ENCODE measurements around the gene FAM20C.

Gene FAM20C

DNA sequence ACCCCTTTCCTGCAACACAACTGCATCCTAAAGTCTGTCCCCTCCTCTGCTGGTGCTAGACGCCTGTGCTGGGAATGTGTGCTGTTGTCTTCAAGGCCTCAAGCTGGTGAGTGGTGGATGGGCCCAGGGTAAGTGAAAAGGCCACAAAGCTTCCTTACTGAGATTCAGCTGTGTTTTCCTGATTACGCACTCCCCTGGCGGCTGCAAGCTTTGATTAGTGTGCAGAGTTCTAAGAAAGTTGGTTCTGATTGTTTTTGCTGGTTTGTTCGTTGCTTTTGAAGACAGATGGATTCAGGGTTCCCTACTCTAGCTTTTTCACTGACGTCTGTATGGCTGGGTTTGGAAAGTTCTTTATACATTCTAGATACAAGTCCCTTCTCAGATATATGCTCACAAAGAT lies 85.7 kb downstream of the FAM20C start:
- DNase-seq = no peak

- DNase-seq = no peak
Measured at GRCh38 chr7:279821-280220, 87.5 kb downstream of the FAM20C start.

GRCh38 chr7:280461-280860 lies 88.1 kb downstream of the FAM20C start:
- DNase-seq = no peak

DNA sequence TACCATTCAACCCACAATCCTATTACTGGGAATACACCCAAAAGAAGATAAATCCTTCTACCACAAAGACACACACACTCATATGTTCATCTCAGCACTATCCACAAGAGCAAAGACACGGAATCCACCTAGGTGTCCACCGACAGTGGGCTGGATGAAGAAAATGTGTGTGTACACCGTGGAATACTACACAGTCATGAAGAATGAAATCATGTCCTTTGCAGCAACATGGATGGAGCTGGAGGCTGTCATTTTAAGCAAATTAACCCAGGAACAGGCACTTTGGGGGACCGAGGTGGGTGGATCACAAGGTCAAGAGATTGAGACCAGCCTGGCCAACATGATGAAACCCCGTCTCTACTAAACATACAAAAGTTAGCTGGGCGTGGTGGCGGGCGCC lies 89.3 kb downstream of the FAM20C start:
- no peak for DNase-seq

GRCh38 chr7:282621-283020 lies 90.2 kb downstream of the FAM20C start:
- no peak for DNase-seq

GRCh38 chr7:284762-285722 lies 92.7 kb downstream of the FAM20C start:
- no peak for DNase-seq

- DNase-seq = no peak
Measured at GRCh38 chr7:285731-286130, 93.4 kb downstream of the FAM20C start.

GRCh38 chr7:286266-286665 lies 93.9 kb downstream of the FAM20C start:
- DNase-seq = no peak

GRCh38 chr7:288671-289101 lies 96.3 kb downstream of the FAM20C start:
- no peak for DNase-seq

DNA sequence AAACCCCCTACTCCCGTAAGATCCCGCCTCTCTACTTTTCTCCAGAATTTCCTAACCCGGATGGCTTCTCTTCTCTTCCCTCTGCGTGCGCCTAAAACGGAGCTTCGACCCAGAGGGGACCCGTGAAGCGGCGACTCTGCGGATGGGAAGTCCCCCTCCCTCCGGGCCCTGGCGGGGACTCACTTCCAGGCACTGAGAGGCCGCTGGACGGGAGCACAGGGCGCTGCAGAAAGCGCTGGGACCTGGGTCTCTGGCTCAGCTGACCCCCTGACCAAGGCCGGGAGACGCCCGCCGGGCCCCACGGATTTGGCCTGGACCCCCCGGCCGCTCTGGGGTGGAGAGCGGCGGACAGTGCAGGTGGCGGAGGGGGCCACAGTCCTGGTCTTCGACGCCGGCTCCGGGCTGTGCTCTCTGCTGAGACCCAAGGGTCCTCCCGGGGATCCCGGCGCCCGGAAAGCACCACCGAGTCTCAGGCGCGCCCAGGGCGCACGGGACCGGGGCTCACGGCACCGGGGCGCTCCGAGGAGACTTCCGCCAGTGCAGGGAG lies 96.9 kb downstream of the FAM20C start:
- no peak for DNase-seq

- DNase-seq = no peak
Measured at GRCh38 chr7:289756-290553, 97.6 kb downstream of the FAM20C start, which contains the start of gene FOXL3. Gene FOXL3, plus strand, starts transcription at chr7:290170. Its CDS starts 0 bp downstream, at chr7:290170.

- no peak for DNase-seq
Measured at GRCh38 chr7:290554-291372, 98.4 kb downstream of the FAM20C start.

- DNase-seq = no peak
Measured at GRCh38 chr7:291373-292092, 99.2 kb downstream of the FAM20C start.

DNA sequence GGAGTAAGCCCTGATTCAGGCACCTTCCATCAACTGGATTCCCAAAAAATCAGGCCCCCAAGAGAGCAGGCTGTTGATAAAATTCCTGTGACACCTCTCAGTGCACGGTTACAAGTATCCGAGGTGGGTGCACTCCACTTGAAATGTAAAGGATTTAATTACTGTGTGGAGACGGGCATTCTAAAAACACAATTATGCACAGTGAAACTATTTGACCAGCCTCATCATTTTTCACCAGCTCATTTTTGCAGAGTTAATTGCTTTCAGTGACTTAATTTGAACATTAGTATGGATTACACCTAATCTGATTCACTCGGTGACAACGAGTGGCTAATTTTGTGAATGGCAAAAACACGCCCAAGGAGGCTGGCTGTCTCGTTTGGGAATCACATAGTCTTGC lies 99.9 kb downstream of the FAM20C start:
- DNase-seq = no peak

- DNase-seq = no peak
Measured at GRCh38 chr7:292826-293225, 100.5 kb downstream of the FAM20C start.

GRCh38 chr7:293681-294439 lies 101.5 kb downstream of the FAM20C start:
- no peak for DNase-seq

- DNase-seq = no peak
Measured at GRCh38 chr7:294440-295154, 102.2 kb downstream of the FAM20C start.

GRCh38 chr7:295155-296154 lies 103.1 kb downstream of the FAM20C start:
- DNase-seq = no peak

GRCh38 chr7:296373-296945 lies 104.1 kb downstream of the FAM20C start:
- DNase-seq = no peak
